Lung (tissue), 12 donors: ENCODE results near the gene POLR2E. TPM values are rescaled to one million over a fixed set of nuclear protein-coding genes. Genes with fewer than 3 reads are reported as not detected.

Experiments
- ATAC-seq: fragments of 200-7000 bp; cut with Tn5 transposase; one replicate; pipeline ENCODE4 v1.9.1; 2020; ENCODE audit warnings: moderate number of reproducible peaks; ENCODE audit not compliant: insufficient read depth, low FRiP score
- DNase-seq, 3 donors: peaks; one replicate each; pipeline ENCODE4 v3.0.0-alpha.2; 2013 to 2017
- H3K27ac ChIP-seq, 2 donors: one replicate each; pipeline ENCODE4 v1.5.1; 2013; ENCODE audit warnings: mild to moderate bottlenecking in 2 of 2, moderate library complexity in 2 of 2, control low read depth in 1 of 2, inconsistent platforms in 1 of 2, low read depth in 1 of 2, low read length in 1 of 2
- H3K27me3 ChIP-seq, 3 donors: one replicate each; pipeline ENCODE4 v1.5.1; 2013; ENCODE audit warnings: low read length in 2 of 3; ENCODE audit not compliant: control insufficient read depth in 3 of 3, insufficient read depth in 3 of 3
- H3K36me3 ChIP-seq, 4 donors: one replicate each; pipeline ENCODE4 v1.5.1; 2013; ENCODE audit warnings: low read length in 4 of 4, mild to moderate bottlenecking in 1 of 4, moderate library complexity in 1 of 4; ENCODE audit not compliant: control insufficient read depth in 4 of 4, insufficient read depth in 4 of 4
- H3K4me1 ChIP-seq, 5 donors: one replicate each; pipeline ENCODE4 v1.5.1; 2013; ENCODE audit warnings: low read length in 5 of 5, mild to moderate bottlenecking in 2 of 5, moderate library complexity in 1 of 5; ENCODE audit not compliant: control insufficient read depth in 5 of 5, insufficient read depth in 5 of 5
- H3K4me3 ChIP-seq: one replicate; pipeline ENCODE4 v1.5.1; 2013; ENCODE audit warnings: mild to moderate bottlenecking, control low read depth, moderate library complexity
- H3K9ac ChIP-seq, 2 donors: one replicate each; pipeline ENCODE4 v1.5.1; 2013; ENCODE audit warnings: low read length in 2 of 2, control low read depth in 1 of 2; ENCODE audit not compliant: insufficient read depth in 1 of 2
- H3K9me3 ChIP-seq, 4 donors: one replicate each; pipeline ENCODE4 v1.5.1; 2013; ENCODE audit warnings: low read length in 3 of 4, mild to moderate bottlenecking in 1 of 4, moderate library complexity in 1 of 4; ENCODE audit not compliant: control insufficient read depth in 4 of 4, insufficient read depth in 3 of 4
- CTCF ChIP-seq: IDR thresholded peaks from 2 replicates; pipeline ENCODE4 v1.5.1; 2012; ENCODE audit warnings: mild to moderate bottlenecking; ENCODE audit errors: control extremely low read depth, extremely low read depth
- WGBS, 2 donors: extraction: QIAGEN DNeasy Blood & Tissue Kit; methylation state at CpG; one replicate each; pipeline ENCODE4 v1.1.7; 2013; 5-methylcytosine and 5-hydroxymethylcytosine counted together
- polyA plus RNA-seq, 2 donors: library from polyadenylated mRNA; stranded (reverse); fragments of 200-250 nt; gene quantifications; one replicate each; pipeline ENCODE4 v1.2.1, GENCODE V29; 2013
- total RNA-seq, 2 donors: library from RNA; depleted of rRNA in 1 of 2; stranded (reverse); fragments of >200 nt in 1 of 2; gene quantifications; one replicate each; pipeline ENCODE4 v1.2.1, GENCODE V29; 2014 to 2021
- donor health status: control.
- donor health status: control.
- donor health status: Bipolar disorder and iron deficiency.
- donor health status: healthy.
- donor health status: DM: yes; HTN: yes; CAD: no.

The POLR2E gene
- total and polyA plus RNA-seq, 4 donors = 78.4 to 196 (median 154) TPM

GRCh38 chr19:1066748-1067340 is 28.3 kb downstream of the POLR2E start, which contains the start of gene ARHGAP45:
TSS of gene ARHGAP45 (plus strand) at chr19:1067167. CDS start at chr19:1067406, 239 bp downstream.
- TF ChIP-seq CTCF = no peak
- Histone ChIP-seq H3K4me1 (peaks cover 0 to 34% (median 0%) of the 10 kb centered on the region in 5 donors), H3K9me3 (peaks cover 0 to 2% (median 0%) of the 10 kb centered on the region in 4 donors), H3K9ac (no peak within 1 kb of the TSS), H3K27ac (peak within 1 kb of the TSS in 1 of 2 donors; percentile 90), H3K36me3 (peaks cover 0 to 11% (median 0%) of the 10 kb centered on the region in 4 donors), H3K4me3 (peak within 1 kb of the TSS; percentile 59), H3K27me3 (peaks cover 0 to 42% (median 34%) of the 10 kb centered on the region in 3 donors)
- WGBS, 2 donors = 3 to 4% methylated on average over 57 to 61 of the region's 61 CpGs
- ATAC-seq (peak; percentile 3), DNase-seq (no peak)

DNA sequence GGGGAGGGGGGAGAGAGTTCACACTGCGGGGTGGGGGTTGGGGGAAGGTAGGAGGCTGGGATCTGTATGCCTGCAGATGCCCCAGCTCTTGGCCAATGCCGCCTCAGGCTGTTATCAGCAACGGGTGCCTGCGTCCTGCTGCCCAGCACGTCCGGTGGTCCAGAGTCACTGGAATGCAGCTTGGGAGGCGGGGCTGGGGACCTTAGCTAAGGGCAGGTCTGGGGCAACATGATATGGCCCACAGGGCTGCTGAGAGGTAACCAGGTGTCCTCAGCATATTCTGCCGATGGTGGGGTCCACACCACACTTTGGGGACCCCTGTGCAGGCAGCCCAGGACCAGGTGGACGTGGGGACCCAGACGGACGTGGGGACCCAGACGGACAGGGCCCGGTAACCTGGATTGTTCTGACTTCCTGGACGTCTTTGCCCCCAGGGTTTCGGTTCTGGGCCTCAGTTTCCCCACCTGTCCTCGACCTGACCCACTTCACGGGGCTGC is 28.9 kb downstream of the POLR2E start:
- TF ChIP-seq CTCF = no peak
- Histone ChIP-seq H3K9ac (no peak overlapping the region), H3K27me3 (peaks cover 0 to 38% (median 31%) of the 10 kb centered on the region in 3 donors), H3K27ac (peak overlapping the region in 1 of 2 donors; percentile 43), H3K4me3 (peak overlapping the region; percentile 0), H3K36me3 (peaks cover 0 to 7% (median 0%) of the 10 kb centered on the region in 4 donors), H3K9me3 (peaks cover 0 to 2% (median 0%) of the 10 kb centered on the region in 4 donors), H3K4me1 (peaks cover 0 to 31% (median 0%) of the 10 kb centered on the region in 5 donors)
- WGBS, 2 donors = 31 to 36% methylated on average over 17 of the region's 17 CpGs
- DNase-seq = no peak
- no peak for ATAC-seq

DNA sequence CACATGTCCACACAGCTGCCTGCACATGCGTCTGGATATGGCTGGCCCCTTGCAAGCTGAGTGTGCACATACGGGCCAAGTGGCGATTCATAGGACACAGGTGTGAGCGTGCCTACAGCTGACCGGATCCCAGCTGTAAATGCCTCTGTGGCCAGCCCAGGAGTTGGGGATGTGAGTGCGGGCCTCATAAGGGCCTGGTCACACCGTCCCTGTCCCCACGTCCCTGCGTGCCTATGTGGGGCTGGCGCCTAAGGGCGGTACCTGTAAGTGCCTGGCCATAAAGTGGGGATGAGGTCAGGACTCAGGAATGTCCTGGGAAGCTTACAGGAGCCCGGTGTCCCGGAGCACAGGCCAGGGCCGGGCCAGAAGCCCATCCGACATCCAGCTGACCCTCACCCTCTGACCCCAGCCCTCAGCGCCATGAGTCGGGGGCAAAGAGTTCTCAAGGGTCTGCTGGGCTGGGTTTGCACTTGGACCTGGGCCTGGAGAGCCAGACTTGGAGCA is 29.5 kb downstream of the POLR2E start:
- Histone ChIP-seq H3K9ac (no peak overlapping the region), H3K27me3 (peaks cover 0 to 35% (median 29%) of the 10 kb centered on the region in 3 donors), H3K9me3 (peaks cover 0 to 2% (median 0%) of the 10 kb centered on the region in 4 donors), H3K4me1 (peaks cover 0 to 29% (median 0%) of the 10 kb centered on the region in 5 donors), H3K36me3 (peaks cover 0 to under 1% (median 0%) of the 10 kb centered on the region in 4 donors), H3K4me3 (no peak overlapping the region), H3K27ac (peak overlapping the region in 1 of 2 donors; percentile 56)
- no peak for TF ChIP-seq CTCF
- 60 to 75% methylated on average over 17 of the region's 17 CpGs for WGBS, 2 donors
- DNase-seq (no peak), ATAC-seq (peak; percentile 38)
